Hepatocyte (in vitro differentiated cells): ENCODE data around the gene BLOC1S4.

Experiments used
- CTCF ChIP-seq: fragments of 200-600 bp; sonication (generic); IDR thresholded peaks from 2 replicates; pipeline ENCODE4 v1.5.1; 2016; ENCODE audit warnings: antibody characterized with exemption, mild to moderate bottlenecking; ENCODE audit not compliant: poor library complexity
- EZH2 ChIP-seq: fragments of 200-600 bp; sonication (generic); IDR thresholded peaks from 2 replicates; pipeline ENCODE4 v1.6.1; 2016; ENCODE audit warnings: antibody characterized with exemption, mild to moderate bottlenecking, borderline replicate concordance
- EZH2phosphoT487 ChIP-seq: fragments of 200-600 bp; sonication (generic); IDR thresholded peaks from one replicate; pipeline ENCODE4 v1.6.1; 2018; ENCODE audit warnings: antibody characterized with exemption, mild to moderate bottlenecking, low read depth, moderate library complexity; ENCODE audit not compliant: unreplicated experiment, severe bottlenecking

DNA sequence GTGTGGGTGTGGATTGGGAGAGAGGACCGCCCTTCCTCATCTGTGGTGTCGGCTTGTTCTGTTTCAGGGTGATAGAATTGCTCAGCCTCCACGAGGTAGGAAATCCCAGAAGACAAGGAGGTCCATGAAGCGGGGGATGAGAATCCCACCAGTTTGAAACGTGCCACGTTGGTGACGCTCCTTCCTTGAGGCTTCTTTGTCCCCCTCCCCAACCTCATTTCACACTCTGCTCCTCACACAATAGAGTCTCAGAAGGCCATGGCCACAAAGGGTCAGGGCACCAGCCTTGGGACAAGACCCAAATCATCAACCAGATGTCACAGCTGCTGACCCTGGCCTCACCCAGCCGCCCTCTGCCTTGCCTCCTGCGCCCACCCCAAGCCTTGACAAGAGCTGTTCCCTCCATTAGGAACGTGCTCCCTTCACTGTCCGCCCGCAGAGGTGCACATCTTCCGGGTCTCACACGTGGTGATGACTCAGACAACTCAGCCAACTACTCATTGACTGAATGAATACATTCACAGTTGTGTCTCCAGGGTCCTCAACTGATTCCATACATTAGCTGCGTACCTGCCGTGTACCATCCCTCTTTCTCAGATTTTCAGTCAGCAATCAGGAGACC lies 18.3 kb downstream of the BLOC1S4 start:
- TF ChIP-seq CTCF (no peak), EZH2phosphoT487 (no peak), EZH2 (no peak)
